Fibroblast of upper back skin (primary cell): Measurements from ENCODE around the gene NGEF.
"Not testable (repeated sequence)": the region's sequence is repeated elsewhere in the genome, so short reads cannot be mapped to it uniquely, and the experiment has no call there.

Experiments
- DNase-seq: peaks from one replicate; pipeline ENCODE4 v3.0.0-alpha.2; 2013

NGEF gene

GRCh38 chr2:233022561-233022960, 9.5 kb upstream of the NGEF start:
- DNase-seq, result no peak

DNA sequence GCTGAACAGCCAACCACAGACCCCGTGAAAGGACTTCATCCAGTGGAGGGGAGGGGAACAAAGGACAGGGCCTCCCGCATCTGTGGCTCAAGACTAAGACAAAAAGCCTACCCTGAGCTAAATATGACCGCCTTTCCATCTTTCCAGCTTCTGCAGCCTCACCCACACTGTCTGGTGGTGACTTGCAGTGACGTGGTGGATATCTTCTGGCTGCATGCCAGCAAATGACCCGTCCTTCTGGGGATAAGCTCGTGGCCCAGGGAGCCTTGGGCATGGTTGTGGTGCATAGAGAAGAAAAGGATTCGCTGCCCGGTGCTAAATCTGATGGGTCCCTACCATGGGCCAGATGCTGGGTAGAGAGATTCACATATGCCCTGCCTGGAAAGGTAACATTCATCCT, 8.7 kb upstream of the NGEF start:
- no peak for DNase-seq

DNA sequence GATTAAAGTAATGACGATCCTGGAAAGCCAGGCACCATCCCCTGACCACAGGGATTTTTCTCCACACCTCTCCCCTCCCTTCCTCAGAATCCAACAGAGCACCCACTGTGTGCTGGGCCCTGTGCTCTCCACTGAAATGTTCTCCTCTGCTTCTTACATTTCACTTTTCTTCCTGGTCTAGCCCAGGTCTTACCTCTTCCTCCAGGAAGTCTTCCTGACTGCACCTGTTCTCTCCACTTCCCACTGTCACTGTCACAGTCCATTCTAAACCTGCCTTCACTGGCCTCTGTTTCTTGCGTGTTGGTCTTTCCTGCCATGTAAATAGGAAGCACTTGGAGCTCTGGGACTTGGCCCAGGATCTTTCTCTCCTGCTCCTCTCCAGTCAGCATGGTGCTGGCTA, 7.4 kb upstream of the NGEF start:
- DNase-seq, result no peak

DNA sequence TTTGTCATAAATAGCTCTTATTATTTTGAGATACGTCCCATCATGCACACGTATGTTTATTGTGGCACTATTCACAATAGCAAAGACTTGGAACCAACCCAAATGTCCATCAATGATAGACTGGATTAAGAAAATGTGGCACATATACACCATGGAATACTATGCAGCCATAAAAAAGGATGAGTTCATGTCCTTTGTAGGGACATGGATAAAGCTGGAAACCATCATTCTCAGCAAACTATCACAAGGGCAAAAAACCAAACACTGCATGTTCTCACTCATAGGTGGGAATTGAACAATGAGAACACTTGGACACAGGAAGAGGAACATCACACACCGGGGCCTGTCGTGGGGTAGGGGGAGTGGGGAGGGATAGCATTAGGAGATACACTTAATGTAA, 6.6 kb upstream of the NGEF start:
- DNase-seq, result not testable (repeated sequence)

DNA sequence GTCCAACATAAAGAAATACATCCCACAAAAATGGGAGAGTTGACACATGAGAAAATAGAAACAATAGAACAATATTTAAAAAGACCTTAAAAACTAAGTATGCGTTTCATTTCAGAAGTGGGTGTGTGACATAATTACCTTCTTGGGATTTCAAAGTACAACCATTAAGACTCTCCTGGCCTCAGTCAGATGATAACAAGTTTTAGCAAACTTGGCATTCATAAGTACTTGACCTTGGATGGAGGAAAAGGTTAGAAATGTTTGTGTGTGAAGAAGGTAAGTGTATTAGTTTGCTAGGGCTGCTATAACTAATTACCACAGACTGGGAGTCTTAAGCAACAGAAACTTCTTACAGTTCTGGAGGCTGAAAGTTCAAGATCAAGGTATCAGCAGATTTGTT, 4.9 kb upstream of the NGEF start:
- DNase-seq, result no peak

DNA sequence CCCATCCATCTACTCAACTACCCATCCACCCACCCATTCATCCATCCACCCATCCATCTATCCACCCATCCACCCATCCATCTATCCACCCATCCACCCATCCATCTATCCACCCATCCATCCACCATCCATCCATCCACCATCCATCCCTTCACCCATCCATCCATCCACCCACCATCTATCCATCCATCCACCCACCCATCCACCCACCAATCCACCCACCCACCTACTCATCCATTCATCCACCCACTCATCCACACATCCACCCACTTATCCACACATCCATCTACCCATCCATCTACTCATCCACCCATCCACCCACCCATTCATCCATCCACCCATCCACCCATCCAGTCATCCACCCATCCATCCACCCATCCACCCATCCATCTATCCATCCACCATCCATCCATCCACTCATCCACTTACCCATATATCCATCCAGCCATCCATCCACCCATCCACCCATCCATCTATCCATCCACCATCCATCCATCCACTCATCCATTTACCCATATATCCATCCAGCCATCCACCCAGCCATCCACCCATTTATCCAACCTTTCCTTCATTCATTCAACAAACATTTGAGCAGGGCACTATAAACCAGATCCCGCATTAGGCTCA, 2.1 kb upstream of the NGEF start:
- no peak for DNase-seq

DNA sequence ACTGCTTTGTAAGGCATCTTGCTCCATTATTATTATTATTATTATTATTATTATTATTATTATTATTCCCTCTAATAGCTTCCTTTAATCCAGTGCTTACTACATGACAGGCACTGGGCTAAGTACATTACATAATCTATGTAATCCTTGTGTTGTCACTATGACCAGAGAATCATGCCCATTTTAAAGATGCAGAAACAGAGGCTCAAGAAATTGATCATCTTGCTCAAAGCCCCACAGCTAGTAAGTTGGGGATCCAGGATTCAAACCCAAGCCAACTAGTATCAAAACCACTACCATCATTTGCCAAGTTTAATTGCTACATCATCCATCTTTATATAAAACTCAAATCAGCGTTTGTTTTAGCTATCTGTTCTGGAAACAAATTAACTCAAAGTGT, 594 bp upstream of the NGEF start:
- DNase-seq, result no peak

DNA sequence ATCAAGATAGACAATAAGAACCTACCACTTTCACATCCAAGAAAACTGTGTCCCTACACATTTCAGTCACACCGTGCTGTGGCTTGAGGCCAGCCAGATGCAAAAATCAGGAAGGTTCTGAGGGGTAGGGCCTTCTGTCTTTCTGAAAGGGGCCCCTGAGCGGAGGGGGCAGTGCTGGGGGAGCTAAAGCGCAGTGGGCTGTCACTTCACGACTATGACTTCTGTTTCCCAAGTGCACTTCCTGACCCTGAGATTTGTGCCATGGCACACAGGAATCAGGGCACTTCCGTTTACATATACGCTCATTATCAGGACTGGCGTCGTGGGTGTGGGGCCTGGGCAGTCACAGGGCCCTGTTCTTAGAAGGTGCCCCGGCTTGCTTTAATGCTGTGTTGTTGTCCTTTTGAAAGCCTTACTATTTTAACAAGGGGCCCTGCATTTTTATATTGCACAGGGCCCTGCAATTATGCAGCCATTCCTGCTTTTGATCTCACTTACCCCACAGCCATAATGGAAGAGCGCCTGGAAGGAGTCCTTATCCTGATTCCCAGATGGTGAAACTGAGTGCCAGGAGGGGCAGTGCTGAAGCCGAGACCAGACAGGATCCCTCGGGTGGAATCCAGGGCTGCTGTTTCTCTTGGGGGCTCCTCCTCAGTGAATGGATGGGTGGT, 620 bp downstream of the NGEF start:
- no peak for DNase-seq

DNA sequence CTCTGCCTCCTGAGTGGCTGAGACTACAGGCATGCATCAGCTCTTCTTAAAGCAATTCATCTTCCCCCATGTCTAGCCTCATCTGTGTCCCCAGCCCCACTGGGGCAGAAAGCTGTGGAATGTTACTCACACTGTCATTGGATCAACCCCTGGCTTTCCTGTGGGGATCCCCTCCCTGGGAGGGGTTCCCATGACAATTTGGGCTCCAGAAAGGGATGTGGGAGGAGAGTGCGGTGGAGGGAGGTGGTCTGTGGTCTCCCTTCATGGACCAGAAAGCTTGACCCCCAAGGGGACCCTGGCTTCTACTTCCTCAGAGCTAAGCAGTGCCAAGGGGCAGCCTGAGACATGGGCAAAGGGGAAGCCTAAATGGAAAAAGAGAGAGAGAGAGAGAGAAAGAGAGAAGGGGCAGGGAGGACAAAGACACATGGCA, 1.3 kb downstream of the NGEF start:
- no peak for DNase-seq

DNA sequence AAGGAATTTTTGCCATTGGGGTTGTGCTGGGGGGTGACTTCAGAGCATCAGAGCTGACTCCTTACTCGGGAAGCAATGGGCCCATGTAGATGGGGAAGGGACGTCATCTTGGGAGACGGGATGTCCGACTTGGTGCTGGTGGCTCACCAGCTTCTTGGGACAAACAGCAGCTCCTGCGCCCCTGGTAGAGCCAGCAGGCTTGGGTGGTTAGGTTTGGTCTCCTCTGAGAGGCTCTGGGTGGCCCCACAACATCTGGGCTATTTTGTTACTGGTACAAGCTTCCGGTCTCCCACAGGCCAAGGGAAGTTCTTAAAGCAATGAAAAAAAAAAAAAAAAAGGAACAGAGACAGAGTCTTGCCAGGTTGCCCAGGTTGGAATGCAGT, 1.8 kb downstream of the NGEF start:
- no peak for DNase-seq

DNA sequence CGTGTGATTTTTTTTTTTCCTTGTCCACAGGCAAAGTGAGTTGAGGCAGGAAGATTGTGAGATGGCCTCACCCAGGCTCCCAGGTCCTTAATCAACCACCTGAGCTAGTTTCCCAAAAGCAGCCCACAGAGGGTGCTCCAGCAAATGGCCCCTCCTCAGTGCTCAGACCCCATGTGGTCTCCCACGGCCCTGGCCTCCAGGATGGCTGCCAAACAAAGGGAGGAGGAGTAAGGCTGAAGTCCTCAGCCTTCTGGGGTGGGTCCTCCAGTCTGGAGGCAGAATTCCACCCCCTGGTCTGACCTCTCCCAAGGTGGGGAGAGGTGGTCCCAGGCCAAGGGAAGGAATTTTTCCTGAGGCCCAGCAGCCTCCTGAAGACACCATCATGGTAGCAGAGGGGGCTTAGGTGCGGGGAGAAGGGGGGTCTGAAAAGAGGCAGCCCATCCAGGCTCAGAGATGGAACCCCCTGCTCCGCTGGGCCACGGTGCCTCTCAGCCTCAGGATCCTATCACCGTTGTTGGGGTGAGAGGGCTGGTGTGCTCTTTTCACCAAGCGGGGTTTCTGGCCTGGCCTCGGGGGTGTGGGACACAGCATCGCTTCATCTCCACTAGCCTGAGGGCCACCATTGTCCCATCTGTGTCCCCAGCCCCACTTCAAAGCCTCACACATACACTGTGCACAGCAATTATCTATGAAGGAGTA, 2.3 kb downstream of the NGEF start:
- DNase-seq, result no peak

- DNase-seq, result no peak
These were observed 3.4 kb downstream of the NGEF start for GRCh38 chr2:233009661-233010060.

- DNase-seq, result peak; percentile 28
These were observed 5.3 kb downstream of the NGEF start for GRCh38 chr2:233007739-233008138.

DNA sequence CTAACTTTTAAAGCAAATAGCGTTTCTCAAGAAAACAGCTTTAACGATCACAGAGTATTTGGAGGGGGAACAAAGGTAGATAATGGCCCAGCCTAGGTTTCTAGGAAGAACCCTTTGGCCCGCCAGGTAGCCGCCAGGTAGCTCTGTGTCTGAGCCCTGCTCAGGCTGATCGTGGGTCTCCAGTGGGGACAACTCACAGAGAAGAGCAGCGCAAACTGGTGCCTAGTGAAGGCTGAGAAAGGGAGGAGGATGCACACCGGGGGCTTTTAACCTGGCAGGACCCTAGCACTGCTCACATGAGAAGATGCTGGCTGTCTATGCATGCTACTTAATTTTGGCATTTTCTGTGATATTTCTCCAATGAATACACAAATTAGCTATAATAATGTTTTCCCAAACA, 5.8 kb downstream of the NGEF start:
- DNase-seq, result no peak

- DNase-seq, result no peak
These were observed 6.4 kb downstream of the NGEF start for GRCh38 chr2:233006648-233007047.

DNA sequence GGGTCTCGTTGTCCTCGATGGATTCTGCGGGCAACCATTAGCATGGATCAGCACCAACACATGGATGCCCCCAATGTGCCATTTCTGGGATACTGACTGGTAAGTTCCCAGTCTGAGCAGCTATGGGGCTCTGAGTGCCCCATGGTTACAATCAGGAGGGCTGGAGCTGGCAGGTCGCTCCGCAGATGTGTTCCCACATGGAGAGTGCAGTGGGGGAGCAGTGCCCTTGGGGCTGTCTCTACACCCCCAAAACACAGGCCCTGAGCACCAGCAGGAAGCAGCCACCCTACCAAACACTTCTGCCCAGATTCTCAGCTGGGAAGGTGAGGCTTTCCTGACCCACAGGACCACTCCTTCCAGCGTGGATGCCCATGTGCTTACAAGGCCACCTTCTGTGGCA, 8.0 kb downstream of the NGEF start:
- DNase-seq, result no peak

- DNase-seq, result no peak
These were observed 9.1 kb downstream of the NGEF start for GRCh38 chr2:233003658-233004555.

GRCh38 chr2:233002829-233003657, 10.0 kb downstream of the NGEF start:
- DNase-seq, result no peak

DNA sequence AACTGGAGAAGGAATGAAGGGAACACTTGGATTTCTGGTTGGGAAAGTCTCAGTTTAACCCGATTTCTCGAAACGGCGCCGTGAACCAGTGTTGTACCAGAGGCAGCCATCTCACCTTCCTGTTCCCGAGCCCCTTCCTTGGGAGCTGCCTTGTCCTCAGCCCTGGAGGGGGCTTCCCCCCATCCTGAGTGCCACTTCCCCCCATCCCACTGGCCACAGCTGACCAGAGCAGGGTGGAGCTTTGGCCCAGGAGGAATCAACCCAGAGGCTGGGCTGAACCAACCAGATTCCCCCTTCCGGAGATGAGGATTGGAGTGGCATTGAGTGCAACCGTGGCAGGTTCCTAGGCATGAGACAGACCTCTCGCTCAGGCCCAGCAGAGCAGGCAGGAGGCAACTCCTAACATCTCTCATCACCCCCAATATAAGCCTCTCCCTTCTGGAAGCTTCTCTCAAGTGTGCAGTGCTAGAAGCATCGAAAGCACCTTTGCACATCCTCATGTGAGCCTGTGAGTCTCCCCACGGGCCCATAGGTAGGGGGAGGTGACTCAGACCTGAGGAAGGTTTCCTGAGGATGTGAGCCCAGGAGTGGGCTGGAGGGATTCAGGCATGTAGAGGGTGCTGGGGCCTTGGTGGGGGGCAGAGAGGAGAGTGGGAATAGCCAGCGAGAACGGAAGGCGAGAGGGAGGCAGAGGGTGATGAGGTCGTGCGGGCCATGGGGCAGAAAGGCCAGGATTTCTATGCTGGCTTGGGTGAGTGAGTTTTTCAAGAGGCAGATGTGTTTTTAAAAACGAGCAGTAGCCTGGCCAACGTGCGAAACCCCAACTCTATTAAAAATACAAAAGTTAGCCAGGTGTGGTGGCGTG, 11.9 kb downstream of the NGEF start:
- no peak for DNase-seq

- no peak for DNase-seq
These were observed 13.7 kb downstream of the NGEF start for GRCh38 chr2:232999354-232999753.

DNA sequence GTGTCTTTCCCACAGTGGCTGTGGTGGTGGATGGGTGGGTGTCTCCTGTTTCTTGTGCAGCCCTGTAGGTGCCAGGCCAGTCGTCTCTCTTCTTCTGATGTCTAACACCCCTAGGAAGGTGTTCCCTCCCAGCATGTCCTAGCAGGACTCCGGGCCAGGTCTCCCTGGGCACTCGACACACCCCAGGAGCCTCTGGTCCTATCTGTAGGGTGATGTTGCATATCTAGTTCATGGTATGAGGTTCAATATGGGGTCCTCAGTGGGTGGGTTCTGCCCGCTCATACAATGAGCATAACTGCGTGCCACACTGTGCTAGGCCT, 14.4 kb downstream of the NGEF start:
- no peak for DNase-seq
